Measurements from ENCODE around the gene PLEKHA7. TPM values are rescaled to one million over a fixed set of nuclear protein-coding genes. Genes with fewer than 3 reads are reported as not detected.
"Not testable (repeated sequence)": the region's sequence is repeated elsewhere in the genome, so short reads cannot be mapped to it uniquely, and the experiment has no call there.

PLEKHA7 gene
- total RNA-seq, 1 experiment from 2014 or later: 1.7 TPM

GRCh38 chr11:16889905-16890304 is 124.3 kb downstream of the PLEKHA7 start:
- CTCF ChIA-PET: no interaction called here
- Histone ChIP-seq H3K4me3 (ENCODE audit: low read depth, low read length, poor library complexity, severe bottlenecking) (no peak overlapping the region), H3K4me1 (ENCODE audit: insufficient read depth, low read length, poor library complexity, severe bottlenecking) (no peaks in the 10 kb centered on the region), H3K27ac (ENCODE audit: low read depth, low read length, poor library complexity, severe bottlenecking) (no peak overlapping the region), H3K36me3 (ENCODE audit: insufficient read depth, low read length, poor library complexity, severe bottlenecking) (no peaks in the 10 kb centered on the region), H3K27me3 (replicated peaks; ENCODE audit: insufficient read depth, low read depth, low read length, poor library complexity) (no peaks in the 10 kb centered on the region), H3K9me3 (ENCODE audit: low read depth, low read length, poor library complexity, severe bottlenecking) (peaks cover 12% of the 10 kb centered on the region)
- BruUV-seq (replicated peaks): no TSS peak
- POLR2A ChIA-PET (ENCODE audit: low non-redundant PET): no interaction called here
- intact Hi-C loops (cut with micrococcal nuclease; ENCODE audit: unreplicated experiment): no loop called here
- DNase-seq (ENCODE audit: low spot score): no peak
- TF ChIP-seq, protein P1, sequence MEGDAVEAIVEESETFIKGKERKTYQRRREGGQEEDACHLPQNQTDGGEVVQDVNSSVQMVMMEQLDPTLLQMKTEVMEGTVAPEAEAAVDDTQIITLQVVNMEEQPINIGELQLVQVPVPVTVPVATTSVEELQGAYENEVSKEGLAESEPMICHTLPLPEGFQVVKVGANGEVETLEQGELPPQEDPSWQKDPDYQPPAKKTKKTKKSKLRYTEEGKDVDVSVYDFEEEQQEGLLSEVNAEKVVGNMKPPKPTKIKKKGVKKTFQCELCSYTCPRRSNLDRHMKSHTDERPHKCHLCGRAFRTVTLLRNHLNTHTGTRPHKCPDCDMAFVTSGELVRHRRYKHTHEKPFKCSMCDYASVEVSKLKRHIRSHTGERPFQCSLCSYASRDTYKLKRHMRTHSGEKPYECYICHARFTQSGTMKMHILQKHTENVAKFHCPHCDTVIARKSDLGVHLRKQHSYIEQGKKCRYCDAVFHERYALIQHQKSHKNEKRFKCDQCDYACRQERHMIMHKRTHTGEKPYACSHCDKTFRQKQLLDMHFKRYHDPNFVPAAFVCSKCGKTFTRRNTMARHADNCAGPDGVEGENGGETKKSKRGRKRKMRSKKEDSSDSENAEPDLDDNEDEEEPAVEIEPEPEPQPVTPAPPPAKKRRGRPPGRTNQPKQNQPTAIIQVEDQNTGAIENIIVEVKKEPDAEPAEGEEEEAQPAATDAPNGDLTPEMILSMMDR (conservative IDR thresholded peaks at IDR 0.05; ENCODE audit: low read depth, low read length): no peak
- no peak for TF ChIP-seq EZH2 (IDR thresholded peaks at IDR 0.05; ENCODE audit: borderline replicate concordance, low read depth, low read length, poor library complexity, severe bottlenecking)

DNA sequence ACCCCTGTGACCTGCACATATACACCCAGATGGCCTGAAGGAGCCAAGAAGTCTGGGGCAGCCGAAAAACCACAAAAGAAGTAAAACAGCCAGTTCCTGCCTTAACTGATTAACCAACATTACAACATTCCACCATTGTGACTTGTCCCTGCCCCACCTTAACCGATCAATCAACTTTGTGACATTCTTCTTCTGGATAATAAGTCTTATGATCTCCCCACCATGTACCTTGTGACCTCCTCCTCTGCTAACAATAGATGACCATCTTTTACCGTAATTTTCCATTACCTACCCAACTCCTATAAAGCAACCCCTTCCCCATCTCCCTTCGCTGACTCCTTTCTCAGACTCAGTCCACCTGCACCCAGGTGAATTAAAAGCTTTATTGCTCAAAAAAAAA is 125.2 kb downstream of the PLEKHA7 start:
- H3K4me1 ChIP-seq (ENCODE audit: insufficient read depth, low read length, poor library complexity, severe bottlenecking); H3K27me3 ChIP-seq (replicated peaks; ENCODE audit: insufficient read depth, low read depth, low read length, poor library complexity); CTCF ChIA-PET; H3K4me3 ChIP-seq (ENCODE audit: low read depth, low read length, poor library complexity, severe bottlenecking); H3K27ac ChIP-seq (ENCODE audit: low read depth, low read length, poor library complexity, severe bottlenecking); DNase-seq (ENCODE audit: low spot score); BruUV-seq (replicated peaks); H3K36me3 ChIP-seq (ENCODE audit: insufficient read depth, low read length, poor library complexity, severe bottlenecking); POLR2A ChIA-PET (ENCODE audit: low non-redundant PET); intact Hi-C loops (cut with micrococcal nuclease; ENCODE audit: unreplicated experiment): not testable (repeated sequence)
- peaks cover 12% of the 10 kb centered on the region for H3K9me3 ChIP-seq (ENCODE audit: low read depth, low read length, poor library complexity, severe bottlenecking)

DNA sequence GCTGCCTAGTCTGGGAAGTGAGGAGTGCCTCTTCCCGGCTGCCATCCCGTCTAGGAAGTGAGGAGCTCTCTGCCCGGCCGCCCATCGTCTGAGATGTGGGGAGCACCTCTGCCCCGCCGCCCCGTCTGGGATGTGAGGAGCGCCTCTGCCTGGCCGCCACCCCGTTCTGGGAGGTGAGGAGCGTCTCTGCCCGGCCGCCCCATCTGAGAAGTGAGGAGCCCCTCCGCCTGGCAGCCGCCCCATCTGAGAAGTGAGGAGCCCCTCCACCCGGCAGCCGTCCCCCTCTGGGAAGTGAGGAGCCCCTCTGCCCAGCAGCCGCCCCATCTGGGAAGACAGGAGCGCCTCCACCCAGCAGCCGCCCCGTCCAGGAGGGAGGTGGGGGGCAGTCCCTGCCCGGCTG is 126.3 kb downstream of the PLEKHA7 start:
- CTCF ChIA-PET; H3K4me1 ChIP-seq (ENCODE audit: insufficient read depth, low read length, poor library complexity, severe bottlenecking); H3K4me3 ChIP-seq (ENCODE audit: low read depth, low read length, poor library complexity, severe bottlenecking); intact Hi-C loops (cut with micrococcal nuclease; ENCODE audit: unreplicated experiment); POLR2A ChIA-PET (ENCODE audit: low non-redundant PET); H3K36me3 ChIP-seq (ENCODE audit: insufficient read depth, low read length, poor library complexity, severe bottlenecking); DNase-seq (ENCODE audit: low spot score); H3K27me3 ChIP-seq (replicated peaks; ENCODE audit: insufficient read depth, low read depth, low read length, poor library complexity); BruUV-seq (replicated peaks); H3K27ac ChIP-seq (ENCODE audit: low read depth, low read length, poor library complexity, severe bottlenecking): not testable (repeated sequence)
- peaks cover 12% of the 10 kb centered on the region for H3K9me3 ChIP-seq (ENCODE audit: low read depth, low read length, poor library complexity, severe bottlenecking)

GRCh38 chr11:16883174-16883573 is 131.0 kb downstream of the PLEKHA7 start:
- Histone ChIP-seq H3K36me3 (ENCODE audit: insufficient read depth, low read length, poor library complexity, severe bottlenecking) (no peaks in the 10 kb centered on the region), H3K27me3 (replicated peaks; ENCODE audit: insufficient read depth, low read depth, low read length, poor library complexity) (no peaks in the 10 kb centered on the region), H3K4me3 (ENCODE audit: low read depth, low read length, poor library complexity, severe bottlenecking) (no peak overlapping the region), H3K9me3 (ENCODE audit: low read depth, low read length, poor library complexity, severe bottlenecking) (no peaks in the 10 kb centered on the region), H3K27ac (ENCODE audit: low read depth, low read length, poor library complexity, severe bottlenecking) (peak overlapping the region; percentile 69), H3K4me1 (ENCODE audit: insufficient read depth, low read length, poor library complexity, severe bottlenecking) (peaks cover 32% of the 10 kb centered on the region)
- TF ChIP-seq, protein P1 (conservative IDR thresholded peaks at IDR 0.05; ENCODE audit: low read depth, low read length): peak; percentile 56
- no peak for TF ChIP-seq EZH2 (IDR thresholded peaks at IDR 0.05; ENCODE audit: borderline replicate concordance, low read depth, low read length, poor library complexity, severe bottlenecking)
- no TSS peak for BruUV-seq (replicated peaks)
- DNase-seq (ENCODE audit: low spot score): peak; percentile 95
- CTCF ChIA-PET: interaction anchor here (0.6 to 1.4 kb wide), 2 partner anchors 63 to 98 kb away, joined by 3 to 18 read pairs; no protein-coding TSS in a partner anchor
- intact Hi-C loops (cut with micrococcal nuclease; ENCODE audit: unreplicated experiment): loop anchor here (1.0 kb wide), 1 partner anchor 63 kb away; no protein-coding TSS in a partner anchor
- POLR2A ChIA-PET (ENCODE audit: low non-redundant PET): no interaction called here
